GM21576 (cell line): ENCODE measurements around the gene FBLN5.
"Not testable (repeated sequence)": the region's sequence is repeated elsewhere in the genome, so short reads cannot be mapped to it uniquely, and the experiment has no call there.

ENCODE experiments used
- ATAC-seq: cut with Tn5 transposase; IDR thresholded peaks from one replicate; pipeline ENCODE4 v1.9.1; 2021; ENCODE audit warnings: mild to moderate bottlenecking, moderate library complexity; ENCODE audit not compliant: unreplicated experiment

The FBLN5 gene

GRCh38 chr14:91866511-91867295, 80.8 kb downstream of the FBLN5 start:
- no peak for ATAC-seq

GRCh38 chr14:91866061-91866460, 81.4 kb downstream of the FBLN5 start:
- ATAC-seq = no peak

GRCh38 chr14:91862417-91862816, 85.1 kb downstream of the FBLN5 start:
- ATAC-seq = no peak

GRCh38 chr14:91861091-91861490, 86.4 kb downstream of the FBLN5 start:
- ATAC-seq = no peak

GRCh38 chr14:91860238-91860637, 87.3 kb downstream of the FBLN5 start:
- ATAC-seq = no peak

GRCh38 chr14:91858536-91859275, 88.8 kb downstream of the FBLN5 start:
- peak; percentile 76 for ATAC-seq

GRCh38 chr14:91857614-91858013, 89.9 kb downstream of the FBLN5 start:
- no peak for ATAC-seq

- ATAC-seq = no peak
Observed at GRCh38 chr14:91854327-91854934, 93.1 kb downstream of the FBLN5 start.

GRCh38 chr14:91851563-91851962, 95.9 kb downstream of the FBLN5 start:
- no peak for ATAC-seq

- no peak for ATAC-seq
Observed at GRCh38 chr14:91848504-91849001, 98.9 kb downstream of the FBLN5 start.

GRCh38 chr14:91847693-91848092, 99.8 kb downstream of the FBLN5 start:
- ATAC-seq = no peak

- ATAC-seq = no peak
Observed at GRCh38 chr14:91845652-91846051, 101.8 kb downstream of the FBLN5 start.

GRCh38 chr14:91845056-91845455, 102.4 kb downstream of the FBLN5 start:
- not testable (repeated sequence) for ATAC-seq

GRCh38 chr14:91844029-91844428, 103.5 kb downstream of the FBLN5 start:
- no peak for ATAC-seq

GRCh38 chr14:91843437-91843836, 104.1 kb downstream of the FBLN5 start:
- no peak for ATAC-seq

- ATAC-seq = no peak
Observed at GRCh38 chr14:91841065-91841464, 106.4 kb downstream of the FBLN5 start.

GRCh38 chr14:91839749-91840148, 107.7 kb downstream of the FBLN5 start:
- no peak for ATAC-seq

GRCh38 chr14:91837076-91837475, 110.4 kb downstream of the FBLN5 start:
- ATAC-seq = no peak

GRCh38 chr14:91835920-91836843, 111.3 kb downstream of the FBLN5 start:
- ATAC-seq = peak; percentile 39

GRCh38 chr14:91835197-91835919, 112.1 kb downstream of the FBLN5 start:
- peak; percentile 23 for ATAC-seq
